ENCODE data around the gene NPRL2. TPM values are rescaled to one million over a fixed set of nuclear protein-coding genes. Genes with fewer than 3 reads are reported as not detected.

Gene NPRL2
- total and polyA plus RNA-seq, 2 of the 13 experiments (the other 11 are each of a cell fraction or from before 2014, with no cell fraction given), result 30.6 to 51.4 TPM

DNA sequence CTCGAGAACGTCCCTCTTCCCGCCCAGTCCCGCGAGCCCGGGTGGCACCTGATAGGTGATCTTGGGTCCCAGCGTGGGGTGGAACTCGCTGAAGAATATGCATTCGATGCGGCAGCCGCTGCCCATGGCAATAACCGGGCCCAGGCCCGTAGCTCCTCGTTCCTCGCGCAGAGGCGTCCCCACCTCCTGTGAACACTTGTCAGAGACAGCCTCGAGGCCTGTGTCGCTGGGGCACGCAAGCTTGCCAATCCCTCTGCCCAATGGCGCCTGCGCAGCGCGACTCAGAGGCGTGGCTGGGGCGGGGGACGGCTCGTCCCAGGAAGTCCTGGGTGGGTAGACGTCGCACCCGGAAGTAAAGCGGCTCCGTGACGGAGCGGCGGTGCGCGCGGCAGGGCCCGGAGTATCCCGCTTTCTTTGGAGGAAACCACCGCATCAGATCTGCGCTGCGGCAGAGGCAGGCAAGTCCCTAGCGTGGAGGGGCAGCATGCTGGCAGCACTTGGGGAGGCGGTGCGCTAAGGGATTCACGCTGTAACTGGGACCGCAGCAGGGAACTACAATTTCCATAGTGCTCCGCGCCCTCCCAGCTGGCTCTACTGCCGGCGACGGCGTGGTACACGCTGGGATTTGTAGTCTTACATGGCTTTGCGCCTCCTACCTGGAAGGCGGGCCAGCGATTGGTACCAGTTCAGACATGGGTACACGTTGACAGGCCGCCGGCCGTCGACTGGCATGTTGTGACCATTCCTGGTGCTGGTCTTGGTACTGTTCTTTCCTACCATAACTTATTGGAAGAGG, at the start of gene NPRL2, which contains the start of gene CYB561D2 (continued):
- TF ChIP-seq, protein P1, sequence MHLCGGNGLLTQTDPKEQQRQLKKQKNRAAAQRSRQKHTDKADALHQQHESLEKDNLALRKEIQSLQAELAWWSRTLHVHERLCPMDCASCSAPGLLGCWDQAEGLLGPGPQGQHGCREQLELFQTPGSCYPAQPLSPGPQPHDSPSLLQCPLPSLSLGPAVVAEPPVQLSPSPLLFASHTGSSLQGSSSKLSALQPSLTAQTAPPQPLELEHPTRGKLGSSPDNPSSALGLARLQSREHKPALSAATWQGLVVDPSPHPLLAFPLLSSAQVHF (CRISPR knock-in tag; IDR thresholded peaks at IDR 0.05), result peak; percentile 83; the same call in 1 of the 2 replicates
- TF ChIP-seq ATF7-NPFF (CRISPR knock-in tag; IDR thresholded peaks at IDR 0.05; ENCODE audit: low read depth) (peak; percentile 98), ERF (CRISPR knock-in tag; IDR thresholded peaks at IDR 0.05) (peak; percentile 95), ZFX (CRISPR knock-in tag; IDR thresholded peaks at IDR 0.05; ENCODE audit: low read depth) (peak; percentile 96), ATF1 (CRISPR knock-in tag; IDR thresholded peaks at IDR 0.05) (peak; percentile 90), ZNF652 (CRISPR knock-in tag; IDR thresholded peaks at IDR 0.05; ENCODE audit: borderline replicate concordance, low read depth) (0 out of 2 replicates have a peak, but pooled peaks have one; percentile 7), TRIM24 (CRISPR knock-in tag; IDR thresholded peaks at IDR 0.05) (no peak), ZNF850 (CRISPR knock-in tag; conservative IDR thresholded peaks at IDR 0.05) (peak; percentile 70; the same call in 1 of the 2 replicates), SRY (CRISPR knock-in tag; IDR thresholded peaks at IDR 0.05) (no peak), ETV6 (CRISPR knock-in tag; conservative IDR thresholded peaks at IDR 0.05) (peak; percentile 90; the same call in 1 of the 2 replicates), SMAD9 (CRISPR knock-in tag; IDR thresholded peaks at IDR 0.05) (no peak), TEAD3 (CRISPR knock-in tag; optimal IDR thresholded peaks at IDR 0.05; ENCODE audit: borderline replicate concordance) (peak; percentile 18)
- TF ChIP-seq, protein P2, sequence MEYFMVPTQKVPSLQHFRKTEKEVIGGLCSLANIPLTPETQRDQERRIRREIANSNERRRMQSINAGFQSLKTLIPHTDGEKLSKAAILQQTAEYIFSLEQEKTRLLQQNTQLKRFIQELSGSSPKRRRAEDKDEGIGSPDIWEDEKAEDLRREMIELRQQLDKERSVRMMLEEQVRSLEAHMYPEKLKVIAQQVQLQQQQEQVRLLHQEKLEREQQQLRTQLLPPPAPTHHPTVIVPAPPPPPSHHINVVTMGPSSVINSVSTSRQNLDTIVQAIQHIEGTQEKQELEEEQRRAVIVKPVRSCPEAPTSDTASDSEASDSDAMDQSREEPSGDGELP (IDR thresholded peaks at IDR 0.05; ENCODE audit: borderline replicate concordance, low read depth), result peak; percentile 83
- TF ChIP-seq, protein P3, sequence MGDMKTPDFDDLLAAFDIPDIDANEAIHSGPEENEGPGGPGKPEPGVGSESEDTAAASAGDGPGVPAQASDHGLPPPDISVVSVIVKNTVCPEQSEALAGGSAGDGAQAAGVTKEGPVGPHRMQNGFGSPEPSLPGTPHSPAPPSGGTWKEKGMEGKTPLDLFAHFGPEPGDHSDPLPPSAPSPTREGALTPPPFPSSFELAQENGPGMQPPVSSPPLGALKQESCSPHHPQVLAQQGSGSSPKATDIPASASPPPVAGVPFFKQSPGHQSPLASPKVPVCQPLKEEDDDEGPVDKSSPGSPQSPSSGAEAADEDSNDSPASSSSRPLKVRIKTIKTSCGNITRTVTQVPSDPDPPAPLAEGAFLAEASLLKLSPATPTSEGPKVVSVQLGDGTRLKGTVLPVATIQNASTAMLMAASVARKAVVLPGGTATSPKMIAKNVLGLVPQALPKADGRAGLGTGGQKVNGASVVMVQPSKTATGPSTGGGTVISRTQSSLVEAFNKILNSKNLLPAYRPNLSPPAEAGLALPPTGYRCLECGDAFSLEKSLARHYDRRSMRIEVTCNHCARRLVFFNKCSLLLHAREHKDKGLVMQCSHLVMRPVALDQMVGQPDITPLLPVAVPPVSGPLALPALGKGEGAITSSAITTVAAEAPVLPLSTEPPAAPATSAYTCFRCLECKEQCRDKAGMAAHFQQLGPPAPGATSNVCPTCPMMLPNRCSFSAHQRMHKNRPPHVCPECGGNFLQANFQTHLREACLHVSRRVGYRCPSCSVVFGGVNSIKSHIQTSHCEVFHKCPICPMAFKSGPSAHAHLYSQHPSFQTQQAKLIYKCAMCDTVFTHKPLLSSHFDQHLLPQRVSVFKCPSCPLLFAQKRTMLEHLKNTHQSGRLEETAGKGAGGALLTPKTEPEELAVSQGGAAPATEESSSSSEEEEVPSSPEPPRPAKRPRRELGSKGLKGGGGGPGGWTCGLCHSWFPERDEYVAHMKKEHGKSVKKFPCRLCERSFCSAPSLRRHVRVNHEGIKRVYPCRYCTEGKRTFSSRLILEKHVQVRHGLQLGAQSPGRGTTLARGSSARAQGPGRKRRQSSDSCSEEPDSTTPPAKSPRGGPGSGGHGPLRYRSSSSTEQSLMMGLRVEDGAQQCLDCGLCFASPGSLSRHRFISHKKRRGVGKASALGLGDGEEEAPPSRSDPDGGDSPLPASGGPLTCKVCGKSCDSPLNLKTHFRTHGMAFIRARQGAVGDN (CRISPR knock-in tag; IDR thresholded peaks at IDR 0.05), result peak; percentile 100
- TF ChIP-seq, protein P4, sequence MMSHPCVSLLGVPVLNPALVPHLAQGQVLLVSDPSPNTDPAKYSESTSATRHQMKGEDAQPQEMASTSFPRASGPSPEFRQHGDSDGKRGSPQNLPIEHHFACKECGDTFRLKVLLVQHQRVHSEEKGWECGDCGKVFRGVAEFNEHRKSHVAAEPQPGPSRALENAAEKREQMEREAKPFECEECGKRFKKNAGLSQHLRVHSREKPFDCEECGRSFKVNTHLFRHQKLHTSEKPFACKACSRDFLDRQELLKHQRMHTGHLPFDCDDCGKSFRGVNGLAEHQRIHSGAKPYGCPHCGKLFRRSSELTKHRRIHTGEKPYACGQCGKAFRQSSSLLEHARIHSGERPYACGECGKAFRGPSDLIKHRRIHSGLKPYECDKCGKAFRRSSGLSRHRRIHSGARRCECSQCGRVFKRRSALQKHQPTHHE (CRISPR knock-in tag; IDR thresholded peaks at IDR 0.05; ENCODE audit: borderline replicate concordance), result peak; percentile 52; the same call in 1 of the 2 replicates
- TF ChIP-seq, protein P5, sequence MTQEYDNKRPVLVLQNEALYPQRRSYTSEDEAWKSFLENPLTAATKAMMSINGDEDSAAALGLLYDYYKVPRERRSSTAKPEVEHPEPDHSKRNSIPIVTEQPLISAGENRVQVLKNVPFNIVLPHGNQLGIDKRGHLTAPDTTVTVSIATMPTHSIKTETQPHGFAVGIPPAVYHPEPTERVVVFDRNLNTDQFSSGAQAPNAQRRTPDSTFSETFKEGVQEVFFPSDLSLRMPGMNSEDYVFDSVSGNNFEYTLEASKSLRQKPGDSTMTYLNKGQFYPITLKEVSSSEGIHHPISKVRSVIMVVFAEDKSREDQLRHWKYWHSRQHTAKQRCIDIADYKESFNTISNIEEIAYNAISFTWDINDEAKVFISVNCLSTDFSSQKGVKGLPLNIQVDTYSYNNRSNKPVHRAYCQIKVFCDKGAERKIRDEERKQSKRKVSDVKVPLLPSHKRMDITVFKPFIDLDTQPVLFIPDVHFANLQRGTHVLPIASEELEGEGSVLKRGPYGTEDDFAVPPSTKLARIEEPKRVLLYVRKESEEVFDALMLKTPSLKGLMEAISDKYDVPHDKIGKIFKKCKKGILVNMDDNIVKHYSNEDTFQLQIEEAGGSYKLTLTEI (CRISPR knock-in tag; conservative IDR thresholded peaks at IDR 0.05), result no peak
- TF ChIP-seq, protein P6, sequence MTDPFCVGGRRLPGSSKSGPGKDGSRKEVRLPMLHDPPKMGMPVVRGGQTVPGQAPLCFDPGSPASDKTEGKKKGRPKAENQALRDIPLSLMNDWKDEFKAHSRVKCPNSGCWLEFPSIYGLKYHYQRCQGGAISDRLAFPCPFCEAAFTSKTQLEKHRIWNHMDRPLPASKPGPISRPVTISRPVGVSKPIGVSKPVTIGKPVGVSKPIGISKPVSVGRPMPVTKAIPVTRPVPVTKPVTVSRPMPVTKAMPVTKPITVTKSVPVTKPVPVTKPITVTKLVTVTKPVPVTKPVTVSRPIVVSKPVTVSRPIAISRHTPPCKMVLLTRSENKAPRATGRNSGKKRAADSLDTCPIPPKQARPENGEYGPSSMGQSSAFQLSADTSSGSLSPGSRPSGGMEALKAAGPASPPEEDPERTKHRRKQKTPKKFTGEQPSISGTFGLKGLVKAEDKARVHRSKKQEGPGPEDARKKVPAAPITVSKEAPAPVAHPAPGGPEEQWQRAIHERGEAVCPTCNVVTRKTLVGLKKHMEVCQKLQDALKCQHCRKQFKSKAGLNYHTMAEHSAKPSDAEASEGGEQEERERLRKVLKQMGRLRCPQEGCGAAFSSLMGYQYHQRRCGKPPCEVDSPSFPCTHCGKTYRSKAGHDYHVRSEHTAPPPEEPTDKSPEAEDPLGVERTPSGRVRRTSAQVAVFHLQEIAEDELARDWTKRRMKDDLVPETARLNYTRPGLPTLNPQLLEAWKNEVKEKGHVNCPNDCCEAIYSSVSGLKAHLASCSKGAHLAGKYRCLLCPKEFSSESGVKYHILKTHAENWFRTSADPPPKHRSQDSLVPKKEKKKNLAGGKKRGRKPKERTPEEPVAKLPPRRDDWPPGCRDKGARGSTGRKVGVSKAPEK (CRISPR knock-in tag; IDR thresholded peaks at IDR 0.05; ENCODE audit: borderline replicate concordance), result no peak

All from HepG2 (cell line).